Colon (tissue), 2 donors: ENCODE measurements around the gene KLHL25.

Experiments
- FAIRE-seq: peaks from 2 replicates; lab custom pipeline; 2012; peaks lifted over from hg19 to GRCh38; lab: Jason Lieb, UNC
- donor health status: control.
- donor health status: control.

Gene KLHL25

DNA sequence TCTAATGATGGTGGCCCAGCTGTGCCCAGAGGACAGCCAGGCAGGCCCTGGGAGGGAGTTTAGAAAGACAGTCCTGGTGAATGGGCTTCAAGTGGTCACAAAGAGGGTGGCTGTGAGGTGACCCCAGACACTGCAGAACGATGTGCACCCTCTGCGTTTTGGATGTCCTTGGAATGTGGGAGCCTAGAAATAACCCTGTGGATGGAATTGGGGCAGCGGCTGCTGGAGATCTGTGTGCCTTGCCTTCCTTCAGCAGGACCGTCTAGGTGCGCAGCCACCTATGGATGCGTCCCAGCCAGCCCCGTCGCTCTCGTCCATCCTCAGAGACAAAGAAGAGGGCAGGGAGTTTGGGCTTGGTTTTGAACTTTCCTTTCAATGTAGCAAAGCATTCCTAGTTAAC lies 46.5 kb downstream of the KLHL25 start:
- FAIRE-seq, result no peak

DNA sequence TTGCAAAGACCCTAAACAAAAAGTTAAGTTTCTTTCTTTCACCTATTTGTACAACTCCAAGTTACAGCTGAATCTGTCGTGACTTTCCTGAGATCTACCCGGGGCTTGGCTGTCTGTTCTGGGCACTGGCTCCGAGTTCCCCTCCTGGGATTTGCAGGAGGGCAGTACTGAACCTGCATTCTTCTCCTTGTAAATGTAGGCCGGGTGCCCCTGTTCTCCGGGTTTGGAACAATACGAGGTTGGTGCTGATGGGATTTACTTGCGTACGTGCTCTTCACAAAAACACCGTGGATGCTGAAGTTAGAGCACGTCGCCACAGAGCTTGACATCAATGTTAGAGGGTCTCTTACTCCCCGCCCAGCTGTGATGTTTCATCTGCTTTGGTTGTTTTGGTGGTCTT lies 48.1 kb downstream of the KLHL25 start:
- no peak for FAIRE-seq

DNA sequence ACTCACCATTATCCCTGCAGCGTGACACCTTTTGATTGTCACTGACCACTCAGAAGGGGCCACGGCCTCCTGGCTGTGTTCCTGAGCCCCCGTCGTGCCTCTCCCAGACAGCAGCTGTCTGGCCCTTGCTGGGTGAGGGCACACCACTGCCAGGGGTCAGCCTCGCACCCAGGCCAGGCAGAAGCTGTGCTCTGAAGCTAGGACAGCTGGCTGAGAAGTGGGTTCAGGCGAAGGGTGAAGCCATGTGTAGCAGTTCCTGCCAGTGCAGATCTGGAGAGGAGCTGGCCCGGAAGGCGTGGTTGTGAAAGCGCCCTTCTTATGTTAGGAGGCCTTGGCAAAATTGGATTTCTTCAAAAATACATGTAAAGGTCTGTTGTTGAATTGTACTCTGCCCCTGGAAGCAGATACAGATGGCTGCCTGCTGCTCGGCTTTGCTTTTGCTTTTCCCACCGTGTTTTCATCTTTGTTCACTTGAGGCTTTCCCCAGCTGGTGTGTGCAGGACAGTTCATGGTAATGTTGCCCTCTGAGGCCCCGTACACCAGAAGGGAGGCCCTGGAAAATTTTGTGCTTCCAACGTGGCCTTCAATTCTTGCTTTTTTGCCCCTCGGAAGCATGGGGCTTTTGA lies 49.1 kb downstream of the KLHL25 start:
- FAIRE-seq, result no peak

DNA sequence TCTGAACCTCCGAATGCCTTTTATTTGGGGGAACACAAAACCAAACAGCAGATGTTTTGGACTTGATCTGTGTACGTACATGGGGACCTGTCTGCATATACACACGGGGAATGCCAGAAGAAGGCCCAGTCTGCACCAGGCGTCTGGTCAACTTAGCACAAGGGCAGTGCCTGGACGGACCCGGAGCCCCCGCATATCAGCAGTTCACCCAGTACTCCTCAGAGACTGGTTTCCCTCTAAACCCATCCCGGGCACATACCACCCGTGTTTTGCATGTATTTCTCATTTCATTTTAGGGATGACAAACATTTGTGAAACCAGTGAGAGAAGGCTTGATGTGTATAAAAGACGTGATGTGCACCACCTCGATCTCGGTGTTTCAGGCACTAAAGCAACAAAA lies 49.7 kb downstream of the KLHL25 start:
- no peak for FAIRE-seq

DNA sequence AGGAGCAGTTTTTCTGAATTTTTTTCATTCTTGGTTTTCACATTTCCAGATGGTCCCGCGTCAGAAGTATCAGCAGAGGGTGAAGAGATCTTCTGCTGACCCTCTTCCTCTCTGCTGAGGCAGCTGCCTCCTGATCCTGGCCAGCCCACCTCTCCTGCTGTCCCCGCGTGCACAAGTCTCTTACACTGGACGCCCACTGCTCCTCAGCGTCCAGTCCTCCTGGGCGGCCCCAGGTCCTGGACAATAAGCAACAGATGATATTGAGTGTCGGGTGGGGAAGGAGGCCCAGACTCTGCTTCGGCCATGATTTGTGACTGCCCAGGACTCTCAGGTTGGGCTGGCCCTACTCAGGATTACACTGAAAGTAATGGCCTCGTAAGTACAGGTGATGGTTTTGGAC lies 50.1 kb downstream of the KLHL25 start:
- FAIRE-seq, result no peak

DNA sequence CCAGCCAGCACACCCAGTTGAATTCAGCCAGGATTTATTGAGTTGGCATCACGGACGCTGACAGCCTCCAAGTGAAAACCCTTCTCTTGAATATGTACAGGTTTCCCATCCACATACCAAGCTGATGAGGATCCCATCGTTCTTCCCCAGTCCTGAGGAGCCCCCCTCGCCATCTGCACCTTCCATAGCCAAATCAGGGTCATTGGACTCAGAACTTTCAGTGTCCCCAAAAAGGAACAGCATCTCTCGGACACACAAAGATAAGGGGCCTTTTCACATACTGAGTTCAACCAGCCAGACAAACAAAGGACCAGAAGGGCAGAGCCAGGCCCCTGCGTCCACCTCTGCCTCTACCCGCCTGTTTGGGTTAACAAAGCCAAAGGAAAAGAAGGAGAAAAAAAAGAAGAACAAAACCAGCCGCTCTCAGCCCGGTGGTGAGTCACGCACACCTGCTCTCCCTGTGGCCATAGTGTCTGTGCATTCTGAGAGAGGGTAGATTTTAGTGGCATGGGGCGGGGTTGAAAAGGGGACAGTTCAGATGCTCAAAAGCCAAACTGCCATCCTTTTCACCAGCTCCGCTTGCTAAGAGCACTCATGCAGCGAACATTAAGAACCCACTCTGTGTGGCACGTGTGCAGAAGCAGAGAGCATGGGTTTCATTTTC lies 51.2 kb downstream of the KLHL25 start:
- no peak for FAIRE-seq

DNA sequence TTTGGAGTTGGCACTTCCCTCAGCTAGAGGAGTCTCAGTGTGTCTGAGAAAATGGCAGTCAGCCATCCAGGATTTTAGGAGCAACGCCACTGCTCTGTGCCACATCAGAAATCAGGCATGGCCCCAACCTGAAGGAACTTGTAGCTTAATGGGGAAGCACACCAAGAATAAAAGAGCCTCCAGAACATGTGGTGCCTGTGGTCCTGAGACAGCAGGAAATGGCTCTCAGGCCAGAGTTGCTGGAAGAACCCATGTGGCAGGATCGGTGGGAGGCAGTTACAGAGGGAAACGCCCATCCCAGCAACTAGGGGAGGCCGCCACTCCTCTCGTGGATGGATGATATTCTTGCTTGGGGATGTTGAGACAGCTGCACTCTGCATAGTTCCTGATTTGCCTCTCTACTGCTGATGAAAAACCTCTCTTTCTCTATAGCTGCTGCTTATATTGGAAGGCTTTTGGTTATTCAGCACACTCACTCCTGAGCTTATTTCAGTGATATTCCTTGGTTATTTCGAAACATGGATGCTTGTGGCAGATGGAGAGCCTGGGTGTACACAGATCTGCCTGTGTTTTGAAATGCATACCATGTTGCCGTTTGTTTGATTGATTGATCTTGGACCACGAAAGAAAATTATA lies 52.4 kb downstream of the KLHL25 start:
- FAIRE-seq, result no peak

DNA sequence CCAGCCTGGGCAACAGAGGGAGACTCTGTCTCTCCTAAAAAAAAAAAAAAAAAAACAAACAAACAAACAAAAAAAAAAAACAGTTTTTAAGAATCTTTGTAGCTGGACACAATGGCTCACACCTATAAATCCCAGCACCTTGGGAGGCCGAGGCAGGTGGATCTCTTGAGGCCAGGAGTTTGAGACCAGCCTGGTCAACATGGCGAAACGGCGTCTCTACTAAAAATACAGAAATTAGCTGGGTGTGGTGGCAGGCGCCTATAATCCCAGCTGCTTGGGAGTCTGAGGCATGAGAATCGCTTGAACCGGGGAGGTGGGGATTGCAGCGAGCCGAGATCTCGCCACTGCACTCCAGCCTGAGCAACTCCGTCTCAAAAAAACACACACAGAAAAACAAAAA lies 53.1 kb downstream of the KLHL25 start:
- no peak for FAIRE-seq

DNA sequence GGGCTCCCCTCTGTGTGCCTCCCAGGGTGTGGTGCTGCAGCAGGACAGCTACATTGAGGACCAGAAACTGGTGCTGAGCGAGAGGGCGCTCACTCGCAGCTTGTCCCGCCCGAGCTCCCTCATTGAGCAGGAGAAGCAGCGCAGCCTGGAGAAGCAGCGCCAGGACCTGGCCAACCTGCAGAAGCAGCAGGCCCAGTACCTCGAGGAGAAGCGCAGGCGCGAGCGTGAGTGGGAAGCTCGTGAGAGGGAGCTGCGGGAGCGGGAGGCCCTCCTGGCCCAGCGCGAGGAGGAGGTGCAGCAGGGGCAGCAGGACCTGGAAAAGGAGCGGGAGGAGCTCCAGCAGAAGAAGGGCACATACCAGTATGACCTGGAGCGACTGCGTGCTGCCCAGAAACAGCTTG lies 53.7 kb downstream of the KLHL25 start:
- no peak for FAIRE-seq

DNA sequence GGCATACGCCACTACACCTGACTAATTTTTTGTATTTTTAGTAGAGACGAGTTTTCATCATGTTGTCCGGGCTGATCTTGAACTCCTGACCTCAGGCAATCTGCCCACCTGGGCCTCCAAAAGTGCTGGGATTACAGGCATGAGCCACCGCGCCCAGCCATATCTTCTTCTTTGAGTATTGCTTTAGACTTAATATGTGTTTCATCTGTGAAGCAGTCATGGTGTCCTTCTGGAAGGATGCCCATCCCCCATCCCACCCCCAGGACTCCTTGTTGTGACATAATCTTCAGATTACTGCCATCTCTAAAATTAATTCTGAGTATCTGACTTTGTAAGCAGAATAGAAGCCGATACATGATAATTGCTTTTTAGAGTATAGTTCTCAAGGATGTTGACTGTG lies 57.7 kb downstream of the KLHL25 start:
- FAIRE-seq, result no peak

DNA sequence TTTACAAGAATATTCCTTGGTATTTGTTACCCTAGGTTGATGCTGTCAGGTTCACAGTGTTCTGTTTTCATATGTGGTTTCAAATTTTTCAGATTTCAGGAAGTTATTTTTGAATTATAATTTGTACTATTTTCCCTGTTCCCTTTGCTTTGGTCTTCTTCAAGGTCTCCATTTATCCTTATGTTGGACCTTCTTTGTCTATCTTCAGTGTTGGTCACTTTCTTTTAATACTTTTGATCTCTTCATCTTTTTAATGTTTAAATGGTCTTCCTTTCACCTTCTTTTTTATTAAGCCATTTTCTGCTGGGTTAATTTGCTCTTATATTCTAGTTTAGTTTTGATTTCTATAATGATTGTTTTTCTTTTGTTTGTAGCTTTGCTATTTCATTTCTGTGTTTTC lies 61.3 kb downstream of the KLHL25 start:
- no peak for FAIRE-seq

DNA sequence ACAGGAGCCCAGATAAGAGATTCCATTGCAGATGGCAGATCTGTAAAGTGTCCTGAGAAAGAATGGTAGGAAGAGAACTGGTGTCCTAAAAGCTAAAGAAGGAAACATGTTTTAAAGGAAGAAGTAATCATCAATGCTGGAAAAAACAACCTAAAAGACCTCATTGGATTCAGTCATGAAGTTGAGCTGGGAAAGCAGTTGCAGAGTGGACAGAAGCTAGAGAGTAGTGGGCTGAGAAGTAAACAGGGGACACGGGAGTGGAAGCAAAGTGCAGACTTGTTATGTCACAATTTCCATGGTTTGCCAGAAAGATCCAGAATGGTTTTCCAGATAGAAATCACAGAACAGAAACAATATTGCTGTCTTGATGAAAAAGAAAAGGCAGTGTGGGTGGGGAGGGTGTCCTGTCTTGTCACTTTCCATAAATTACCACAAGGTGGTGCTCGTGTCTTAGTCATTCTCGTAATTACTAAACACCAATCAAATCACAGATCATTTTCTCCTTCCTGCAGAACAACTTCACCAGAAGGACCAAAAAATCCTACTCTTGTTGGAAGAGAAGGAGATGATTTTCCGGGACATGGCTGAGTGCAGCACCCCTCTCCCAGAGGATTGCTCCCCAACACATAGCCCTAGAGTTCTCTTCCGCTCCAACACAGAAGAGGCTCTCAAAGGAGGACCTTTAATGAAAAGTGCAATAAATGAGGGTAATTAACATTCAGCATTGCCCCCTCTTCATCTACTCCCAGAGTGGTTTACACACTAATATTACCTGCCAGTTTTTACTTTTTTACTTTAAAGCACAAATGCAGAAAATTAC lies 64.5 kb downstream of the KLHL25 start:
- no peak for FAIRE-seq

DNA sequence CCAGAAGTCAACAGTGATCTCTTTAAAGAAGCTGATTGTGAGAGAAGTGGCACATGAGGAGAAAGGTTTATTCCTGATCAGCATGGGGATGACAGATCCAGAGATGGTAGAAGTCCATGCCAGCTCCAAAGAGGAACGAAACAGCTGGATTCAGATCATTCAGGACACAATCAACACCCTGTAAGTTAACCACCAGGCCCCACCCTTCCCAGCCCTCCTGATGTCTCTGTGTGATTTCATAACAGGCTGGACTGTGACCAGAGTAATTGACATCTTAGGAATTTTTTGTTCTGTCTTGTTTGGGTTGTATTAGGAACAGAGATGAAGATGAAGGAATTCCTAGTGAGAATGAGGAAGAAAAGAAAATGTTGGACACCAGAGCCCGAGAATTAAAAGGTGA lies 67.7 kb downstream of the KLHL25 start:
- no peak for FAIRE-seq

DNA sequence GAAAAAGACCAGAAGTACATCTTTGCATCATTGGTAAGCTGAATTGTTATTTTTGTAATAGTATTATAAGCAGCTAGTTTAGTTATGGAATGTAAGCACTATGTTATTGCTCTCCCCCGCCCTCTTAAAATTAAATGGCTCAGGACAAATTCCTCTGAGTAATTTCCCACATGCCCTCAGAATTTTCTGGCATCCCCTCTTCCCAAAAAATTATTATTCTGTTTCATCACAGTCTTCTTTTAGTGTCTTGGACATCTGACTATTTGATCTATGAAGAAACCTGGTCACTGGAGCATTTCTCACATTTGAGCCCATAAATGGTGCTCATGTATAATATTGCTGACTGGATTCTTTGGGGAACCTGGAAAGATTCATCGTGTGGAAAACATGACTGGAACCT lies 68.3 kb downstream of the KLHL25 start:
- FAIRE-seq, result no peak

DNA sequence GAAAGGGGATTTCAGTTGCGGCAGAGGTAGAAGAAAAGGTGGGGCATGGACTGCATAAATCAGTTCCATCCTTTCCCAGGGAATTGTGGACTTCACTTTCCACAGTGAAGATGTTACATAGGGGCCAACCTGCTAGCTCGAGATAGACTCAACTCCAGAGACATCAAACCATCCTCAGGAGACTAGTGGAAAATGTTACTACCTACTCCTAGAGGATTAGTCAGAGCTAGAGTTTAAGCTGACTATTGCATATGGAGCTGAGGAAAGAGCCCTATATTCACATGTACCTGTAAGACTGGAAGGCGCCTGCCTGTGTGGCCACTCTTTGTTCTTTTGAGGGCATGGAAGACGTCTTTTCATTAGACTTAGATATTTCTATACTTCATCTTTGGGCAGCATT lies 69.2 kb downstream of the KLHL25 start:
- no peak for FAIRE-seq

DNA sequence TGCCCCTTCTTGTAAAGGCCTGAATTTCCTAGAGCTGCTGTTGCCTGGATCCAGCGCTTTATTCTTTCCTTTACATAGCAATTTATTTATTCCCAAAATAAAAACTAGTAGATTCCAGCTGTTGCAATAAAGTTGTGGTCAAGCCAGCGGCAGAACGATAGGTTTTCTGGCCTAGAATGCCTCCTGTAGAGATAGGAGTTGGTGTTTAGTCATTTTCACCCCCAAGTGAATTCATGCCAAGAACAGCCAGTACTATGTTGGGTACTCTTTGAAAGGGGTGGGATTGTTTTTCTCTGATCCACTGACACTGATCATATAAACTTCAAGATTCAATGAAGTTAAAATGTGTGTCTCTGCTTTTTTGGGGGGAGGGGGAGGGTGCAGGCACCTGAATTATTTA lies 69.7 kb downstream of the KLHL25 start:
- no peak for FAIRE-seq

DNA sequence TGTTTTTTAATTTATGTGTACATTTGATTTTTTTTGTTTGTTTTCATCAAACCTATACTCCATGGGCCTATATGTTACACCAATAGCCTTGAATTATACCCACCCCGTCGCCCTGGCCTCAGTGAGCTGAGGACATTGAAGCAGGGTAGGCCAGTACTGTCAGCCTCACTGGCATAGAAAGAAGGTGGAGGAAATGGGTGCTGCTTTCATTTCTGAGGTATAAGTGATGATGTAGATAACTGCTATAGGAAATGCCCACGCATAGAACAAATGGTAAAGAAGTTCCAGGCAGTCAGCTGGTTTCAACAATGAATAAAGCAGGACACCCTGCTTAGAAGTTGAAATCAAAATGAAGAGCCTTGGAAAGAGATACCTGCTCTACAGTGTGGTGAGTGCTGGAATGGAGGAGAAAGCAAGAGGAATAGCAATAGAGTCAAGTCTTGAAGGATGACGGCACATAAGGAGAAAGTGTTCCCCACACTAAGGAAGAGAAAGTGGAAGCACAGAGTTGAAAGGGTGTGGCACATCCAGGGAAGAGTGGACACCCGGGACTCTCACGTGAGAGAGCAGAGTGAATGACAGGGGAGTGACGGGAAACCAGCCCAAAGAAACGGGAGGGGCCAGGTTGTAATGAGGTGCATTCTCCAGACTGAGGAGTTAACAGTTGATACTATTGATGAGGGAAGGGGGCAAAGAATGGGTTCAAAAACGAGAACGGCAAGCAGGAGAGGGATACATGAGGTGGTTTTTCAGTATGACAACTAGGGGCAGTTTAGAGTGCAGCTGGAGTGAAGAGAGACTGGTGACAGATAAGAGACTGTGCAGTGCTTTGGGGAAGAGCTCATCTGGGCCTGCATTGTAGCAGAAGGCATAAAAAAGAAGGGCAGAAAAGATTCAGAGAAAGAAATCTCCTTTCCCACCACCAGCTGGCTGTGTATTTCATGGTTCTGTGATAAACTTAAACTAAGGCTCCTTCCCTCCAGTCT lies 70.5 kb downstream of the KLHL25 start:
- FAIRE-seq, result no peak

DNA sequence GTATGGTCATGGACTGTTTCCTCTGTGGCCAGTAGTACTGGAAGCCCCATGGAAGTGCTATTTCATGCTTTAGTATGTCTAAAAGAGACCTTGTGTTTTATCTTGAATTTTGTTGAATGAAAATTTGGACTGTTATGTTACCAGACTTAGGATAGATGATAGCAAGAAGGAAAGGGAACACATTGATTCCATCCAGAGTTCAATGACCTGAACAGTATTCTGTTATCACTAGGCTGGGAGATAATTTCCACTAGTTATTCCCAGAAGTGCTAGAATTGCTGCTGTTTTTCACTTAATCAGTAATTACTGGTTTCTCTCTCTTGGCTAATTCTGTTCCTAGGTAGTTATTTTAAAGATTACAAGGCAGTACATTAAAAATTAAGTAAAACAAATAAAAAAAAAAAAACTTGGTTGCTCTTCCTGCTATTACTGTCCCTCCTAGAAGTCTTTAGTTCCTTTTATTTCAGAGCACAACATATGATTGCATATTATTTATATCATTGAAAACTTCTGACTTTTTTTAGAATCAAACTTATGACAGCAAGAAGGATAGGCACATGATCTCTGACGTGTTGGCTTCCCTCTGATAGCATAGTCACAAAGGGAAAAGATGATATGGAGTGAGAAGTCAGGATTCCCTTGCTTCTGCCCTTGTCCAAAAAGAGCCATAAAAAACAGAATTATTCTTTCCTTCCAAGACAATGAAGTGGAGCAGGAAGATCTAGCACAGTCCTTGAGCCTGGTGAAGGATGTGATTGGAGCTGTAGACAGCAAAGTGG lies 72.2 kb downstream of the KLHL25 start:
- no peak for FAIRE-seq

DNA sequence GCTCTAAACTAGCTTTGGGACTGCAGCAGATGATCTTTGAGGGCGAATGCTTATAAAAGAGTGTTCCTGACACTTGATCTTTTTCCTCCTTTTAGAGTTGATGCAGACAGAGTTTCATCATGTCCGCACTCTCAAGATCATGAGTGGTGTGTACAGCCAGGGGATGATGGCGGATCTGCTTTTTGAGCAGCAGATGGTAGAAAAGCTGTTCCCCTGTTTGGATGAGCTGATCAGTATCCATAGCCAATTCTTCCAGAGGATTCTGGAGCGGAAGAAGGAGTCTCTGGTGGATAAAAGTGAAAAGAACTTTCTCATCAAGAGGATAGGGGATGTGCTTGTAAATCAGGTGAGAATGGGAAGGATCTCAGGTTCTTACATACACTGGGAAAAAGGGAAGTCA lies 75.7 kb downstream of the KLHL25 start:
- no peak for FAIRE-seq

DNA sequence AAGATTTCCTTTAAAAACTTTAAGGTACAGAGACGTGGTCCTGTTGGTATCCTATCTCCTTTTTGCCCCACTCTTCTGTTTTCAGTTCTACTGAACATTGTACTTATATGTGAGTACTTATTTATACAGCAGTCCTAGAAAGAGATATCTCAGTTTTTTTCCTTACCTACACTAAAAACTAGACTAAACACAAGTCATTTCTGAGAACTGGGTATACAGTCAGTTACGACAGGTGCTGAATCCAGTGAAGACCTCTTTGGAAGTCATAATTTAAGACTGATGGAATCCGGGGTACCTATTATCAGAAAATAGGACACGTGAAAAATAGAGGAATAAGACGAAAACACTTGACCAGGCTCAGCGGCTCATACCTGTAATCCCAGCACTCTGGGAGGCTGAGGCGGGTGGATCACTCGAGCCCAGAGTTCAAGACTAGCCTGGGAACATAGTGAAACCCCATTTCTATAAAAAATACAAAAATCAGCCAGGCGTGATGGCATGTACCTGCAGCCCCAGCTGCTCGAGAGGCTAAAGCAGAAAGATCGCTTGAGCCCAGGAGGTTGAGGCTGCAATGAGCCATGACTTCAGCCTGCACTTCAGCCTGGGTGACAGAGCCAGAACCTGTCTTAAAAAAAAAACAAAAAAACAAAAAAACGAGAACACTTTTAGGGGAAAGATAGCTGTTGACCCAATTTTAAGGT lies 76.3 kb downstream of the KLHL25 start:
- no peak for FAIRE-seq
